HCT116 (cell line): ENCODE data around the gene CFAP46. TPM values are rescaled to one million over a fixed set of nuclear protein-coding genes. Genes with fewer than 3 reads are reported as not detected.

Experiments used
- ATAC-seq: fragments of 200-7000 bp; cut with Tn5 transposase; 2 replicates; pipeline ENCODE4 v1.9.1; 2020; ENCODE audit warnings: mild to moderate bottlenecking, moderate library complexity
- BruUV-seq: library from RNA; stranded (reverse); fragments of 400-500 nt; replicated peaks from 2 replicates; lab custom pipeline; 2021; lab: Mats Ljungman, UMichigan
- CTCF ChIA-PET: fragments of 300-600 bp; sonication (Branson Sonifier 250); formaldehyde crosslinking; loops from one replicate; lab custom pipeline; 2021; ENCODE audit warnings: antibody characterized with exemption; lab: Charles Lee
- POLR2A ChIA-PET: fragments of 300-600, 350-600 bp; sonication (Branson Sonifier 250); formaldehyde crosslinking; loops from one replicate; lab custom pipeline; 2021; ENCODE audit warnings: antibody characterized with exemption; lab: Charles Lee
- RAD21 ChIA-PET, 2 experiments: fragments of 300-600 bp; sonication (Branson Sonifier 250); formaldehyde crosslinking; loops; one replicate each; lab custom pipeline; 2023; ENCODE audit warnings: low total read pairs in 2 of 2; ENCODE audit not compliant: uncharacterized antibody in 2 of 2, unreplicated experiment in 2 of 2, low non-redundant PET in 1 of 2; lab: Charles Lee
- DNase-seq: peaks from one replicate; pipeline ENCODE4 v3.0.0-alpha.2; 2010; ENCODE audit warnings: low read depth, low spot score
- H2AFZ ChIP-seq: fragments of 200-600 bp; shearing (Covaris generic), sonication (generic); 2 replicates; pipeline ENCODE4 v1.6.1; 2017; ENCODE audit warnings: low read depth, mixed run types, mixed read lengths, antibody characterized with exemption, low read length; ENCODE audit not compliant: poor library complexity, severe bottlenecking
- H3K27ac ChIP-seq: 2 replicates; pipeline ENCODE4 v1.5.1; 2012; ENCODE audit warnings: low read depth, low read length
- H3K27me3 ChIP-seq: fragments of 200-600 bp; sonication (generic); 2 replicates; pipeline ENCODE4 v1.6.1; 2016; ENCODE audit warnings: mixed run types, low read length, mixed read lengths; ENCODE audit not compliant: insufficient read depth
- H3K36me3 ChIP-seq, 2 experiments: fragments of 200-500 bp in 1 of 2; fragments of 200-600 bp in 1 of 2; sonication (Bioruptor generic) in 1 of 2; sonication (generic) in 1 of 2; 2 replicates each; pipeline versions ENCODE4 v1.5.1 to v1.6.1; 2014 to 2016; ENCODE audit warnings: low read length in 2 of 2, inconsistent platforms in 1 of 2, mixed read lengths in 1 of 2, mixed run types in 1 of 2; ENCODE audit not compliant: insufficient read depth in 2 of 2, control insufficient read depth in 1 of 2
- H3K4me1 ChIP-seq, 2 experiments: fragments of 200-600 bp in 1 of 2; sonication (generic) in 1 of 2; 2 replicates each; pipeline versions ENCODE4 v1.5.1 to v1.6.1; 2012 to 2017; ENCODE audit warnings: low read length in 2 of 2, inconsistent platforms in 1 of 2, mild to moderate bottlenecking in 1 of 2, mixed read lengths in 1 of 2, mixed run types in 1 of 2, moderate library complexity in 1 of 2; ENCODE audit not compliant: insufficient read depth in 2 of 2, control insufficient read depth in 1 of 2
- H3K4me2 ChIP-seq: fragments of 200-600 bp; sonication (generic); 2 replicates; pipeline ENCODE4 v1.6.1; 2017; ENCODE audit warnings: mixed run types, low read length, mixed read lengths
- H3K4me3 ChIP-seq, 2 experiments: fragments of 200-600 bp in 1 of 2; sonication (generic) in 1 of 2; replicated peaks in 1 of 2; 2 replicates each; pipeline ENCODE4 v1.5.1; 2011 to 2016; ENCODE audit warnings: low read length in 2 of 2, control low read depth in 1 of 2, low read depth in 1 of 2, mild to moderate bottlenecking in 1 of 2, mixed read lengths in 1 of 2, mixed run types in 1 of 2
- H3K79me2 ChIP-seq: fragments of 200-600 bp; sonication (generic); 2 replicates; pipeline ENCODE4 v1.6.1; 2017; ENCODE audit warnings: mild to moderate bottlenecking, mixed run types, low read length, moderate library complexity, mixed read lengths; ENCODE audit not compliant: insufficient read depth
- H3K9ac ChIP-seq: fragments of 200-600 bp; sonication (generic); 2 replicates; pipeline ENCODE4 v1.6.1; 2016; ENCODE audit warnings: low read length, mixed read lengths
- H3K9me2 ChIP-seq: fragments of 200-600 bp; sonication (generic), shearing (Covaris generic); 2 replicates; pipeline ENCODE4 v1.6.1; 2017; ENCODE audit warnings: mixed run types, mild to moderate bottlenecking, moderate library complexity; ENCODE audit not compliant: insufficient read depth
- H3K9me3 ChIP-seq, 2 experiments: fragments of 200-500 bp in 1 of 2; fragments of 200-600 bp in 1 of 2; sonication (Bioruptor generic) in 1 of 2; sonication (generic) in 1 of 2; 2 replicates each; pipeline ENCODE4 v1.6.1; 2014 to 2017; ENCODE audit warnings: low read length in 2 of 2, mixed read lengths in 2 of 2, inconsistent platforms in 1 of 2, low read depth in 1 of 2, mild to moderate bottlenecking in 1 of 2, mixed run types in 1 of 2, moderate library complexity in 1 of 2; ENCODE audit not compliant: control insufficient read depth in 1 of 2, insufficient read depth in 1 of 2
- H4K20me1 ChIP-seq: fragments of 200-600 bp; sonication (generic), shearing (Covaris generic); 2 replicates; pipeline ENCODE4 v1.6.1; 2017; ENCODE audit warnings: mixed run types, mild to moderate bottlenecking, moderate library complexity; ENCODE audit not compliant: insufficient read depth
- CTCF ChIP-seq, 3 experiments: fragments of 200-600 bp in 1 of 3; sonication (generic) in 1 of 3; IDR thresholded peaks in 2 of 3; conservative IDR thresholded peaks in 1 of 3; 2 replicates each; pipeline ENCODE4 v1.5.1; 2012 to 2017; ENCODE audit warnings: low read depth in 2 of 3, low read length in 2 of 3, antibody characterized with exemption in 1 of 3, borderline replicate concordance in 1 of 3, control low read depth in 1 of 3, mild to moderate bottlenecking in 1 of 3, mixed read lengths in 1 of 3, mixed run types in 1 of 3, moderate library complexity in 1 of 3; ENCODE audit not compliant: insufficient read depth in 1 of 3
- ELF1 ChIP-seq: IDR thresholded peaks from 2 replicates; pipeline ENCODE4 v1.6.1; 2012; ENCODE audit warnings: low read depth, borderline replicate concordance
- EZH2phosphoT487 ChIP-seq: fragments of 200-600 bp; IDR thresholded peaks from 2 replicates; pipeline ENCODE4 v1.6.1; 2018; ENCODE audit warnings: antibody characterized with exemption, borderline replicate concordance
- JUND ChIP-seq: IDR thresholded peaks from 2 replicates; pipeline ENCODE4 v1.6.1; 2012
- POLR2A ChIP-seq: IDR thresholded peaks from 2 replicates; pipeline ENCODE4 v1.7.0; 2011; ENCODE audit warnings: borderline replicate concordance; ENCODE audit not compliant: insufficient read depth, insufficient read length; ENCODE audit errors: extremely low read depth
- RAD21 ChIP-seq: IDR thresholded peaks from 2 replicates; pipeline ENCODE4 v1.6.1; 2012; ENCODE audit warnings: low read depth, mild to moderate bottlenecking
- SIN3A ChIP-seq: IDR thresholded peaks from 2 replicates; pipeline ENCODE4 v1.6.1; 2012; ENCODE audit warnings: low read depth
- SP1 ChIP-seq: IDR thresholded peaks from 2 replicates; pipeline ENCODE4 v1.6.1; 2012; ENCODE audit warnings: low read depth
- SRF ChIP-seq: IDR thresholded peaks from 2 replicates; pipeline ENCODE4 v1.6.1; 2012; ENCODE audit warnings: low read depth
- TCF7L2 ChIP-seq: IDR thresholded peaks from 2 replicates; pipeline ENCODE4 v1.7.0; 2011; ENCODE audit warnings: borderline replicate concordance, inconsistent platforms; ENCODE audit not compliant: insufficient read depth, insufficient read length; ENCODE audit errors: extremely low read depth
- YY1 ChIP-seq: IDR thresholded peaks from 2 replicates; pipeline ENCODE4 v1.6.1; 2011; ENCODE audit warnings: low read length, low read depth, moderate library complexity, mild to moderate bottlenecking; ENCODE audit not compliant: insufficient replicate concordance; ENCODE audit errors: extremely low read depth
- ZFX ChIP-seq: fragments of 450-650 bp; IDR thresholded peaks from 2 replicates; pipeline ENCODE4 v1.6.1; 2017
- ZNF274 ChIP-seq: fragments of 200-500 bp; sonication (Bioruptor generic); IDR thresholded peaks from 2 replicates; pipeline ENCODE4 v1.6.1; 2014; ENCODE audit warnings: mild to moderate bottlenecking, low read depth, low read length, inconsistent platforms
- intact Hi-C: fragments of 100-400 bp; cut with micrococcal nuclease; formaldehyde crosslinking; loops from 2 replicates; pipeline ENCODE4 v1.10.0; 2022
- total RNA-seq: library from RNA; stranded (reverse); gene quantifications from one replicate; pipeline ENCODE4 v1.2.1, GENCODE V29; 2021; ENCODE audit not compliant: unreplicated experiment
- TF ChIP-seq, protein P1 (sequence below): IDR thresholded peaks from 2 replicates; pipeline ENCODE4 v1.6.1; 2012
- TF ChIP-seq, protein P2 (sequence below): IDR thresholded peaks from 2 replicates; pipeline ENCODE4 v1.6.1; 2012

CFAP46 gene
- total RNA-seq, 1 experiment from 2014 or later = 1.4 TPM

- no TSS peak for BruUV-seq
- CTCF ChIA-PET = no interaction called here
- Histone ChIP-seq H4K20me1 (no peaks in the 10 kb centered on the region), H2AFZ (no peak overlapping the region), H3K4me3 (no peak overlapping the region), H3K4me1 (no peaks in the 10 kb centered on the region), H3K36me3 (no peaks in the 10 kb centered on the region), H3K9ac (no peak overlapping the region), H3K79me2 (no peaks in the 10 kb centered on the region), H3K27me3 (no peaks in the 10 kb centered on the region), H3K4me2 (no peak overlapping the region), H3K9me2 (no peaks in the 10 kb centered on the region), H3K27ac (no peak overlapping the region), H3K9me3 (no peaks in the 10 kb centered on the region)
- ATAC-seq (no peak), DNase-seq (no peak)
- intact Hi-C loops = no loop called here
- POLR2A ChIA-PET = no interaction called here
- RAD21 ChIA-PET = no interaction called here
- TF ChIP-seq SRF = no peak
- TF ChIP-seq, protein P1, sequence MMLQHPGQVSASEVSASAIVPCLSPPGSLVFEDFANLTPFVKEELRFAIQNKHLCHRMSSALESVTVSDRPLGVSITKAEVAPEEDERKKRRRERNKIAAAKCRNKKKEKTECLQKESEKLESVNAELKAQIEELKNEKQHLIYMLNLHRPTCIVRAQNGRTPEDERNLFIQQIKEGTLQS = no peak
- no peak for TF ChIP-seq YY1
- TF ChIP-seq SIN3A = no peak
- TF ChIP-seq ZNF274 = no peak
- TF ChIP-seq ELF1 = no peak
- TF ChIP-seq ZFX = no peak
- no peak for TF ChIP-seq CTCF (IDR thresholded peaks at IDR 0.05 in 2 of 3, conservative IDR thresholded peaks at IDR 0.05 in 1 of 3; ENCODE audit: borderline replicate concordance in 1 of 3, insufficient read depth in 1 of 3, low read depth in 2 of 3, low read length in 2 of 3)
- TF ChIP-seq JUND = no peak
- TF ChIP-seq RAD21 = no peak
- no peak for TF ChIP-seq EZH2phosphoT487
- no peak for TF ChIP-seq SP1
- no peak for TF ChIP-seq TCF7L2
- no peak for TF ChIP-seq POLR2A
- TF ChIP-seq, protein P2, sequence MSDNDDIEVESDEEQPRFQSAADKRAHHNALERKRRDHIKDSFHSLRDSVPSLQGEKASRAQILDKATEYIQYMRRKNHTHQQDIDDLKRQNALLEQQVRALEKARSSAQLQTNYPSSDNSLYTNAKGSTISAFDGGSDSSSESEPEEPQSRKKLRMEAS = no peak
- TF ChIP-seq, all 23 proteins: peak for 0
Measured at GRCh38 chr10:132914732-132915131, 27.6 kb downstream of the CFAP46 start.
